HUES64 (cell line): ENCODE results near the gene KCNK2.

Source experiments
- H3K27ac ChIP-seq: 2 replicates; pipeline ENCODE4 v1.7.0; 2013; ENCODE audit warnings: low read depth, low read length, inconsistent platforms
- H3K27me3 ChIP-seq: 2 replicates; pipeline ENCODE4 v1.6.1; 2013; ENCODE audit warnings: mild to moderate bottlenecking, low read length; ENCODE audit not compliant: insufficient read depth
- H3K36me3 ChIP-seq: 2 replicates; pipeline ENCODE4 v1.6.1; 2013; ENCODE audit warnings: mild to moderate bottlenecking, low read length; ENCODE audit not compliant: insufficient read depth
- H3K4me1 ChIP-seq: 2 replicates; pipeline ENCODE4 v1.6.1; 2013; ENCODE audit warnings: mild to moderate bottlenecking, low read length, moderate library complexity; ENCODE audit not compliant: insufficient read depth
- H3K4me3 ChIP-seq: 2 replicates; pipeline ENCODE4 v1.5.1; 2013; ENCODE audit warnings: mild to moderate bottlenecking, low read length, moderate library complexity
- H3K9ac ChIP-seq: 2 replicates; pipeline ENCODE4 v1.6.1; 2013; ENCODE audit warnings: mild to moderate bottlenecking, low read depth, low read length
- H3K9me3 ChIP-seq: 2 replicates; pipeline ENCODE4 v1.6.1; 2013; ENCODE audit warnings: low read depth, low read length; ENCODE audit not compliant: insufficient read depth
- WGBS: fragments of 150-250, 120-280 bp; methylation state at CpG from one replicate; pipeline ENCODE4 v1.1.7; 2013; ENCODE audit warnings: missing lambda C conversion rate; 5-methylcytosine and 5-hydroxymethylcytosine counted together

The KCNK2 gene

GRCh38 chr1:215128504-215128903 lies 46.0 kb downstream of the KCNK2 start:
- H3K4me3 ChIP-seq: no peak overlapping the region
- H3K9ac ChIP-seq: no peak overlapping the region
- H3K27me3 ChIP-seq: no peaks in the 10 kb centered on the region
- no peaks in the 10 kb centered on the region for H3K4me1 ChIP-seq
- no peaks in the 10 kb centered on the region for H3K9me3 ChIP-seq
- H3K36me3 ChIP-seq: no peaks in the 10 kb centered on the region
- H3K27ac ChIP-seq: no peak overlapping the region

GRCh38 chr1:215131291-215131690 lies 48.8 kb downstream of the KCNK2 start:
- H3K4me1 ChIP-seq: no peaks in the 10 kb centered on the region
- no peak overlapping the region for H3K27ac ChIP-seq
- no peaks in the 10 kb centered on the region for H3K27me3 ChIP-seq
- no peaks in the 10 kb centered on the region for H3K36me3 ChIP-seq
- H3K9me3 ChIP-seq: no peaks in the 10 kb centered on the region
- no peak overlapping the region for H3K4me3 ChIP-seq
- H3K9ac ChIP-seq: no peak overlapping the region

GRCh38 chr1:215132156-215132555 lies 49.6 kb downstream of the KCNK2 start:
- H3K36me3 ChIP-seq: no peaks in the 10 kb centered on the region
- H3K27ac ChIP-seq: no peak overlapping the region

GRCh38 chr1:215133532-215133931 lies 51.0 kb downstream of the KCNK2 start:
- Histone ChIP-seq H3K9ac (no peak overlapping the region), H3K27me3 (no peaks in the 10 kb centered on the region), H3K9me3 (no peaks in the 10 kb centered on the region), H3K27ac (no peak overlapping the region), H3K36me3 (no peaks in the 10 kb centered on the region), H3K4me1 (no peaks in the 10 kb centered on the region), H3K4me3 (no peak overlapping the region)
- 95% methylated on average over 1 of the region's 1 CpG for WGBS

More at GRCh38 chr1:215132156-215132555, 49.6 kb downstream of the KCNK2 start:
- no peak overlapping the region for H3K9ac ChIP-seq
- H3K4me3 ChIP-seq: no peak overlapping the region
- no peaks in the 10 kb centered on the region for H3K9me3 ChIP-seq
- no peaks in the 10 kb centered on the region for H3K27me3 ChIP-seq
- H3K4me1 ChIP-seq: no peaks in the 10 kb centered on the region
- WGBS: 100% methylated on average over 1 of the region's 2 CpGs

- no peaks in the 10 kb centered on the region for H3K4me1 ChIP-seq
- 42% methylated on average over 2 of the region's 2 CpGs for WGBS
- H3K27ac ChIP-seq: no peak overlapping the region
- no peaks in the 10 kb centered on the region for H3K36me3 ChIP-seq
- H3K9ac ChIP-seq: no peak overlapping the region
- peaks cover 8% of the 10 kb centered on the region; the same call in 1 of the 2 replicates for H3K9me3 ChIP-seq
- H3K4me3 ChIP-seq: no peak overlapping the region
- H3K27me3 ChIP-seq: no peaks in the 10 kb centered on the region
Measured at GRCh38 chr1:215137985-215138384, 55.4 kb downstream of the KCNK2 start.

- Histone ChIP-seq H3K36me3 (no peaks in the 10 kb centered on the region), H3K4me1 (no peaks in the 10 kb centered on the region), H3K4me3 (no peak overlapping the region), H3K9ac (no peak overlapping the region), H3K9me3 (peaks cover 8% of the 10 kb centered on the region; the same call in 1 of the 2 replicates), H3K27me3 (no peaks in the 10 kb centered on the region), H3K27ac (no peak overlapping the region)
- WGBS: 100% methylated on average over 1 of the region's 1 CpG
Measured at GRCh38 chr1:215140135-215140534, 57.6 kb downstream of the KCNK2 start.

GRCh38 chr1:215141460-215141859 lies 58.9 kb downstream of the KCNK2 start:
- H3K9ac ChIP-seq: no peak overlapping the region
- H3K4me3 ChIP-seq: no peak overlapping the region
- no peak overlapping the region for H3K27ac ChIP-seq
- no peaks in the 10 kb centered on the region for H3K27me3 ChIP-seq
- no peaks in the 10 kb centered on the region for H3K36me3 ChIP-seq
- 92% methylated on average over 2 of the region's 3 CpGs for WGBS
- H3K9me3 ChIP-seq: peaks cover 8% of the 10 kb centered on the region; the same call in 1 of the 2 replicates
- H3K4me1 ChIP-seq: no peaks in the 10 kb centered on the region

GRCh38 chr1:215143497-215143896 lies 61.0 kb downstream of the KCNK2 start:
- no peaks in the 10 kb centered on the region for H3K36me3 ChIP-seq
- no peaks in the 10 kb centered on the region for H3K27me3 ChIP-seq
- WGBS: 91% methylated on average over 2 of the region's 2 CpGs
- H3K4me3 ChIP-seq: no peak overlapping the region
- H3K27ac ChIP-seq: no peak overlapping the region
- H3K4me1 ChIP-seq: no peaks in the 10 kb centered on the region
- H3K9ac ChIP-seq: no peak overlapping the region
- peaks cover 8% of the 10 kb centered on the region; the same call in 1 of the 2 replicates for H3K9me3 ChIP-seq

- Histone ChIP-seq H3K27me3 (no peaks in the 10 kb centered on the region), H3K9ac (no peak overlapping the region), H3K9me3 (peaks cover 4% of the 10 kb centered on the region; the same call in 1 of the 2 replicates), H3K27ac (no peak overlapping the region), H3K36me3 (no peaks in the 10 kb centered on the region), H3K4me1 (no peaks in the 10 kb centered on the region), H3K4me3 (no peak overlapping the region)
- WGBS: 85% methylated on average over 8 of the region's 8 CpGs
Measured at GRCh38 chr1:215146240-215146975, 63.9 kb downstream of the KCNK2 start.

GRCh38 chr1:215147024-215147423 lies 64.5 kb downstream of the KCNK2 start:
- Histone ChIP-seq H3K9me3 (no peaks in the 10 kb centered on the region), H3K27me3 (no peaks in the 10 kb centered on the region), H3K27ac (no peak overlapping the region), H3K9ac (no peak overlapping the region), H3K4me3 (no peak overlapping the region), H3K4me1 (no peaks in the 10 kb centered on the region), H3K36me3 (no peaks in the 10 kb centered on the region)
- WGBS: no CpG with 5 or more reads among the region's 3 CpGs

GRCh38 chr1:215151841-215152549 lies 69.5 kb downstream of the KCNK2 start:
- 97% methylated on average over 1 of the region's 2 CpGs for WGBS
- Histone ChIP-seq H3K27me3 (no peaks in the 10 kb centered on the region), H3K36me3 (no peaks in the 10 kb centered on the region)

More at GRCh38 chr1:215151841-215152549, 69.5 kb downstream of the KCNK2 start:
- Histone ChIP-seq H3K9ac (no peak overlapping the region), H3K4me1 (no peaks in the 10 kb centered on the region), H3K27ac (no peak overlapping the region), H3K9me3 (no peaks in the 10 kb centered on the region), H3K4me3 (no peak overlapping the region)
